Upper lobe of right lung (tissue), 1 donor: Measurements from ENCODE around the gene DENND2A. TPM values are rescaled to one million over a fixed set of nuclear protein-coding genes. Genes with fewer than 3 reads are reported as not detected.
"Not testable (repeated sequence)": the region's sequence is repeated elsewhere in the genome, so short reads cannot be mapped to it uniquely, and the experiment has no call there.

Experiments used
- ATAC-seq: fragments of 200-7000 bp; cut with Tn5 transposase; one replicate; pipeline ENCODE4 v1.9.1; 2020; ENCODE audit warnings: mild to moderate bottlenecking, moderate library complexity
- DNase-seq: peaks from one replicate; pipeline ENCODE4 v3.0.0-alpha.2; 2020
- H3K27ac ChIP-seq: fragments of 200-600 bp; one replicate; pipeline ENCODE4 v1.8.0; 2022
- H3K27me3 ChIP-seq: fragments of 200-600 bp; one replicate; pipeline ENCODE4 v1.8.0; 2022; ENCODE audit warnings: mild to moderate bottlenecking
- H3K36me3 ChIP-seq: fragments of 200-600 bp; one replicate; pipeline ENCODE4 v1.8.0; 2022
- H3K4me1 ChIP-seq: fragments of 200-600 bp; one replicate; pipeline ENCODE4 v1.8.0; 2022
- H3K4me3 ChIP-seq: fragments of 200-600 bp; one replicate; pipeline ENCODE4 v1.8.0; 2022; ENCODE audit warnings: mild to moderate bottlenecking
- H3K9me3 ChIP-seq: fragments of 200-600 bp; one replicate; pipeline ENCODE4 v1.8.0; 2022
- CTCF ChIP-seq: fragments of 200-600 bp; IDR thresholded peaks from one replicate; pipeline ENCODE4 v1.8.0; 2022; ENCODE audit warnings: antibody characterized with exemption
- intact Hi-C: fragments of 100-400 bp; cut with DNase I; formaldehyde crosslinking; loops from one replicate; pipeline ENCODE4 v1.11.0; 2022
- total RNA-seq: library from RNA; stranded (reverse); fragmentation: NEBNext Ultra II Directional; extraction: Animal tissue kit (Norgen Biotek cat#: 25700); gene quantifications from one replicate; pipeline ENCODE4 v1.2.1, GENCODE V29; 2021
- donor health status: DM: no; HTN: yes; CAD: no; lungs with severe emphysema.

Gene DENND2A
- total RNA-seq, 1 donor from 2014 or later = 26.2 TPM

GRCh38 chr7:140557809-140558518 is 82.6 kb downstream of the DENND2A start:
- DNase-seq (no peak), ATAC-seq (no peak)
- Histone ChIP-seq H3K36me3 (peaks cover 6% of the 10 kb centered on the region), H3K4me3 (no peak overlapping the region), H3K27me3 (no peaks in the 10 kb centered on the region), H3K27ac (no peak overlapping the region), H3K9me3 (no peaks in the 10 kb centered on the region), H3K4me1 (no peaks in the 10 kb centered on the region)
- no peak for TF ChIP-seq CTCF
- intact Hi-C loops = no loop called here

GRCh38 chr7:140557069-140557468 is 83.5 kb downstream of the DENND2A start:
- no peak overlapping the region for H3K27ac ChIP-seq
- no peaks in the 10 kb centered on the region for H3K27me3 ChIP-seq
- peaks cover 6% of the 10 kb centered on the region for H3K36me3 ChIP-seq
- no peak for TF ChIP-seq CTCF
- intact Hi-C loops = no loop called here
- ATAC-seq = no peak
- no peak for DNase-seq
- H3K4me3 ChIP-seq = no peak overlapping the region
- H3K4me1 ChIP-seq = no peaks in the 10 kb centered on the region
- no peaks in the 10 kb centered on the region for H3K9me3 ChIP-seq

- H3K27me3 ChIP-seq, H3K4me3 ChIP-seq, H3K4me1 ChIP-seq, intact Hi-C loops, DNase-seq, H3K9me3 ChIP-seq, ATAC-seq, H3K27ac ChIP-seq, H3K36me3 ChIP-seq: not testable (repeated sequence)
These were observed 87.4 kb downstream of the DENND2A start for GRCh38 chr7:140553236-140553635.

GRCh38 chr7:140552240-140552679 is 88.4 kb downstream of the DENND2A start:
- H3K9me3 ChIP-seq = no peaks in the 10 kb centered on the region
- intact Hi-C loops = no loop called here
- DNase-seq (no peak), ATAC-seq (no peak)
- no peaks in the 10 kb centered on the region for H3K36me3 ChIP-seq
- H3K4me1 ChIP-seq = no peaks in the 10 kb centered on the region
- no peaks in the 10 kb centered on the region for H3K27me3 ChIP-seq
- H3K27ac ChIP-seq = no peak overlapping the region
- no peak for TF ChIP-seq CTCF
- no peak overlapping the region for H3K4me3 ChIP-seq

GRCh38 chr7:140551355-140552239 is 89.0 kb downstream of the DENND2A start:
- no peak for DNase-seq

More at GRCh38 chr7:140551355-140552239, 89.0 kb downstream of the DENND2A start:
- intact Hi-C loops = no loop called here
- no peak for ATAC-seq
- no peak overlapping the region for H3K4me3 ChIP-seq
- H3K4me1 ChIP-seq = no peaks in the 10 kb centered on the region
- no peak overlapping the region for H3K27ac ChIP-seq
- no peaks in the 10 kb centered on the region for H3K27me3 ChIP-seq
- no peaks in the 10 kb centered on the region for H3K9me3 ChIP-seq
- TF ChIP-seq CTCF = no peak
- H3K36me3 ChIP-seq = no peaks in the 10 kb centered on the region
